Measurements from ENCODE around the gene FIBP.

FIBP gene

DNA sequence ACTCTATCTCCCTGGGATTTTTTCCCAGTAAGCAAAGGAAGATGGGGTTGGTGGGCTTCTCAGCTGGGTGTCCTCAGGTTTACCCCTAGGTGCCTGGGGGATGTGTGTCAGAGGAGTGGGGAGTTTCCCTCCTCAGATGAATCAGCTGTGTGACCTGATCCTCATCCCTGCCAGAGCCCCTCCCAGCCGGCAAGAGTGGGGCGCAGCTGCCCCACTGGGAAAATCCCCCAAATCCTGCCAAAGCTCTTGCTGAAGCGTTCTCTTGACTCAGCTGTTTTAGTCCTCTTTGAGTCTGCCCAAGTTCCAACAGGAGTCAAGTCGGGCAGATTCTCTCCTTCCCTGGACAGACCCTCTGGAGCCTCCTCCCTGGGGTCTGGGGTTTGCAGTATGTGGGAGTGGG lies 24.6 kb upstream of the FIBP start:
- no peak for DNase-seq

DNA sequence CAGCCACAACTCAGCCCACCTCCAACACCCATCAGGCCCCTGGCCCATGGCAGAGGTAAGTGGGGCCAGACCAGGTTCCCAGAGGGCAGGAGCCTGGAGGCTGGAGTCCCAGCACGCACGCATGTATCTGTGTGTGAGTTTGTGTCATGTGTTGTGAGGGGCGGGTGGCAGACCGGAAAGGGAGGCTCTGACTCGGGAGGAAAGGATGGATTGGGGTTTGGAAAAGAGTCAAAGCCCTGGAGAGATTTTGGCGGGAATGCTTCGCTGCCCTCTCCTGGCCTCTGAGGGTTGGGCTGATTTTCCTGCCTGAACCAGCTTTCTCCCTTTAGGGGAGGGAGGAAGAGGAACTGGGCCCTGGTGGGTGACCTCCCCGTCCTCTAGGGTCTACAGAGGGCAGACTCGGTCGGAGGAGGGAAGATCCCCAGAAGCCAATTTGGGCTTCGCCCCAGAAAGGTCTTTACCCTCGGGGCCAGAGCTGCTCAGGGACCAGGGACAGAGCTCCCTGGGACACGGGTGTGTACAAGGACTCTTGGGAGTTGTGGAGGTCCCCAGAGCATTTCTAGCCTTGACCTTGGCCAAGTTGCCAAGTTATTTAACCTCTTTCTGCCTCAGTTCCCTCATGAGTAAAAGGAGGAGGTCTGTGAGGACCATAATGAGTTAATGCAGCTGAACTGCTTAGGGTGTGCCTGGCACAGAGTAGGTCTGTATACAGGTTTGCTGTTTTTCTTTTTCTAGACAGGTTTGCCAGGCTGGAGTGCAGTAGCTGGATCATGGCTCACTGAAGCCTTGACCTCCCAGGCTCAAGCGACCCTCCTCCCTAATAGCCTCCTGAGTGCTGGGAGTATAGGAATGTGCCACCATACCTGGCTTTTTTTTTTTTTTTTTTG lies 23.7 kb upstream of the FIBP start:
- DNase-seq = no peak

DNA sequence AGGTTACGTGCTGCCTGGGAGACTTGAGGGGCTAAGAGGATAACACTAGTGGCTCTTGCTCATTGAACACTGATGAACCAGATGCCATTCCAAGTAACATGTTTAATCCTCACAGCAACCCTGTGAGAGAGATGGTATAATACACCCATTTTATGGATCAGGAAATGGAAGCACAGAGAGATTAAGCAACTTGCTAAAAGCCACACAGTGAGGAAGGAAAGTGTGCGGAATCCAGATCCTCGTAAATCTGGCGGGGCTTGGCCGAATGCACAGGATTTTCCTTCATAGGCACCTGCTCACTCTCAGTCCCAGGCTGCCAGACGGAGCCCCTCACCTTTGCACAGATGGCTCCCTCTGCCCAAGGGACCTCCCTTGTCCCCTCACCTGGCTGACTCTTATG lies 19.6 kb upstream of the FIBP start:
- no peak for DNase-seq

DNA sequence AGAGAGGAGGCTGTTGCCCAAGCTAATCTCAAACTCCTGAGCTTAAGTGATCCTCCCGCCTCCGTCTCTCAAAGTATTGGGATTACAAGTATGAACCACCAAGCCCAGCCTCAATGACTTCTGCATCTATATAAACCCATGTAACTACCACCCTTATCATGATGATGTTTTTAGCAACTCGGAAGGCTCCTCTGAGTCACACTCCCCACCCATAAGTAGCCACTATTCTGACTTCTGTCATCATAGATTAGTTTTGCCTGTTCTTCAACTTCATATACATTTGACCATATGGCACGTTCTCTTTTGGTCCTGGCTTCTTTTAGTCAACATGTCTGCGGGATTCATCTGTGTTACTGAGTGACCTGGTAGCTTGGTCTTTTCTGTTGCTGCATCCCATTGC lies 18.3 kb upstream of the FIBP start:
- no peak for DNase-seq

DNA sequence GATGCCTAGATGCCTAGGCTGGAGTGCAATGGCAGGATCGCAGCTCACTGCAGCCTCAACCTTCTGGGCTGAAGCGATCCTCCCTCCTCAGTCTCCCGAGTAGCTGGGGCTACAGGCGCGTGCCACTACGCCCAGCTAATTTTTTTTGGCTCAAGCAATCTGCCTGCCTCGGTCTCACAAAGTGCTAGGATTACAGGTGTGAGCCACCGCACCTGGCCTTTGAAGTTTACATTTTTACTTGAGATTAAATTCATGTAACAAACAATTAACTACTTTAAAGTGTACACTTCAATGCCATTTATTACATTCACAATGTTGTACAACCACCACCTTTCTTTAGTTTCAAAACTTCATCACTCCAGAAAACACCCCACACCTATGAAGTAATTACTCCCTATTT lies 15.4 kb upstream of the FIBP start:
- no peak for DNase-seq

DNA sequence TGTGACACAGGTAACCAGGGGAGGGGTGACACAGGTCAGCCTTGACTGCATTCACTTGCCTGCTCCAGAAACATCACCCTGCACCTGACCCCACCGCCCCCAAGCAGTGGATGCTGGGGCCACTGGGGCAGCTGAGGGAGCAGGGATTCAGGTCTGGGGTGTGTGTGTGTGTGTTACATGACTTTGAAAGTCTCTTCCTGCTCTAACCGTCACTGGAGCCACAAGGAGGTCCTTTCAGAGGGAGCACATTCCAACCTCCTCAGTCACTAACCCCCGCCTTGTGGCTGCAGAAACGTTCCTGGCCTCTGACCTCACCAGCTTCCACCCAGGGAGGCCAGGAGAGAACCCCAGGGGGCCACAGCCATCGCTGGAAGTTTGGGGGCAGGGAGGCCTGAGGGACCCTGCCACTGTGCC lies 14.8 kb upstream of the FIBP start:
- DNase-seq = no peak

DNA sequence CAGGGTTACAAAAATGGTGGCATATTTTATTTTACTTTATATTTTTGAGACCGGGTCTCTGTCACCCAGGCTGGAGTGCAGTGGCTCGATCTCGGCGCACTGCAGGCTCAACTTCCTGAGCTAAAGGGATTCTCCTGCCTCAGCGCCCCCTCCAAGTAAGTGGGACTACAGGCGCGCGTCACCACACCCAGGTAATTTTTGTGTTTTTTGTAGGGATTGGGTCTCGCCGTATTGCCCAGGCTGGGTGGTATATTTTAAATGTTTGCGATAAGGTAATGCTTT lies 12.6 kb upstream of the FIBP start:
- DNase-seq = no peak

DNA sequence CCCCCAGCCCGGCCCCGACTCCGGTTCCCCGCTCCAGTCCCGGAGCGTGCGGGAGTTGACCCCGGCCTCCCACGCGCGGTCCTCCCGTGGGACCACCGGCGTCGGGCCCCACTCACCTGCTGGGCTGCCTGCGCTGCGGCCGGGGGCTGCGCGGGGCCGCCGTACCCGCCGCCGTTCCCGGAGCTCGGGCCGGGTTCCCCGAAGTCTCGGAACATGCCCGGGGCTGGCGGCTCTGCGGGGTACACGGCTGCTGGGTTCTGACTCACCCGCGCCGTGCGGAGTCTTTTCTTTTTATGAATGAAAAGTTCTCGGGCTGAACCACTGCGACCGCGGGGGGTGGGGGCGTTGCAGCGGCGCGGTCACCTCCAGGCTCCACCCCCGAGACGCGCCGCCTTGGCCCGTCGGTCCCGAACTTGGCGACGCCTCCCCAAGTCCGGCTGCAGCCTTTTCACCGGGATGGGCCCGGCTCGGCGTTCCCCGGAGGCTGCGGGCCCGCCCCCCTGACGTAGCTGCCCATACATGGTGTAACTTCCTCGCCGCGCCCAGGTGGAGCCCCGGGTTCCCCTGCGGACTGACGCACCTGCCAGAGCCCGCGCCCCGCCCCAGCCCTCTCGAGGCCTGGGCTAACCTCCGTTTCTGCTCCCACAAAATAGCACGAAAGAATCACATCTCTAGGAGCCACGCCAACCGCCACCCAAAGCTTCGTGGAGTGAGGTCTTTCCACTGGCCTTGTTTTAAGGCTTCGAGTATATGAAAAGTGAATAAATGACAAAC lies 12.0 kb upstream of the FIBP start, which contains the start of gene FOSL1:
TSS of gene FOSL1 (minus strand) at position 264 of the 774 bp plus-strand sequence. CDS start at position 215, 49 bp downstream.
- peak; percentile 95 for DNase-seq

DNA sequence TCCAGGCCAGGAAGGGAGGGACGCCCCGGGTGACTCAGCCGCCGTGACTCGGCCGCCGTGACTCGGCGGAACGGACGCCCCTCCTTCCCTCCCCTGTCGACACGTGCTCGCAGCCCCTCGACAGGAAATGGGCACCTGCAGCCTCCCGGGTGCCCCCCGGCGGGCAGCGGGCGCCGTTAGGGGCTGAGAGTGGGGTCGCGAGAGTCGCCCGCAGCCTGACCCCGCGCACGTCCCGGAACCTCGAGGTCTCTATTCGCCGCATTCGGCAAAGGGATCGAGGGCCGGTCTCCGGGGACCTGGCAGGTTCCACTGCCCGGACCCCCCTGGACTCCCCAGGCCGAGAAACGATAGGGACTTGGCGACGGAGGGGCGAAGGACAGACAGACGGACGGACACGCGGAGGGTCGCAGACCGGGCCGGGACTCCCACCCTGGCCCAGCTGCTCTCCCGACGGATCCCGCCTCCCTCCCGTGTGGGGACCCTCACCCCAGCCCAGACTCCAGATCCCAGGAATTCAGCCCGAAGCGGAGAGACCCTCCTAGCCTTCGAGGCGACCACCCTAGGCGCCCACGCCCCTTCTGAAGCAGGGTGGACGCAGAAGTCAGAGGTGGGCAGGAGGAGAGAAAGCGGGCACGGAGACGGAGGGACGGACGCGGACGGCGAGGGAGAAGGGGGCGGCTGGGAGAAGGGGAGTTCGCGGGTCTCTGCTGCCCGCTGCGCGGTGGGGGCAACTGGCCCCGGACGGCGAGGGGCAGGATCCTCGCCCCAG lies 11.3 kb upstream of the FIBP start:
- peak; percentile 80 for DNase-seq

DNA sequence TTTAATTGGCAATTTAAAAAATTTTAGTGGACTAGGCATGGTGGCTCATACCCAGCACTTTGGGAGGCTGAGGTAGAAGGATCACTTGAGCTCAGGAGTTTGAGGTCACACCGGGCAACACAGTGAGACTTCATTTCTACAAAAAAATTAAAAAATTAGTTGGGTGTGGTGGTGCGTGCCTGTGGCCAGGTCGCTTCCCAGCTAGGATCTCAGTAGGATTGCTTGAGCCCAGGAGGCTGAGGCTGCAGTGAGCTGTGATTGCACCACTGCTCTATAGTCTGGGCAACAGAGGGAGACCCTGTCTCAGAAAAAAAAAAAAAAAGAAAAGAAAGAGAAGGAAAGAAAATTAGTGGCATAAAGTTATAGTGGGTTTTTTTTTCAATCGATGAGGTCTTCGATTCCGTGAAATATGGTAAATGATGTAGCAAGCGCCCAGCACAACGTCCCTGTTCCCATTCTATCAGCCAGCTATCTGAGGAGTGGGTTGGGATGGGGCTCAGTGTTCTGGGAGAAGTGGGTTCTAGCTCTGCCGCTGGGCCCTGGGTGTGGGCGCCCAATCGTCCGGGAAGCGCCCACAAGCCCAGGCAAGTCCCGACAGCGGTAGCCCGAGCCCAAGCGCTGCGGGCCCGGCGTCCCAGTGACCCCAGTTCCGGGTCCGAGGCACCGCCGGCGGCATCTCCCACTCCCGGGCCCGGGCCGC lies 10.5 kb upstream of the FIBP start:
- no peak for DNase-seq

DNA sequence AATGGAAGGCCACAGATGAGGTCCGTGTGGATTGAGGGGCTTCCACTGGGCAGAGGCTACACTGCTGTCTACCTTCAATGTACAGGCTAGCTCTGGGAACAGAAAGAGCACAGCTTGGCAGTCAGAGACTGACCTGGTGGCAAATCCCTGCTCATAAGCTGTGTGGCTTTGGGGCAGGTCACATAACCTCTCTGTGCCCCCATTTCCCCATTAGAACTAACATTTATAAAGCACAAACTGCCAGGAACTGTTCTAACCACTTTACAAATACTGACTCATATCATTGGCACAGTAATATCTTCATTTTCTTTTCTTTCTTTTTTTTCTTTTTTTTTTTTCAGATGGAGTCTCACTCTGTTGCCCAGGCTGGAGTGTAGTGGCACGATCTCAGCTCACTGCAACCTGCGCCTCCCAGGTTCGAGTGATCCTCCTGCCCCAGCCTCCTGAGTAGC lies 8.8 kb upstream of the FIBP start:
- no peak for DNase-seq

DNA sequence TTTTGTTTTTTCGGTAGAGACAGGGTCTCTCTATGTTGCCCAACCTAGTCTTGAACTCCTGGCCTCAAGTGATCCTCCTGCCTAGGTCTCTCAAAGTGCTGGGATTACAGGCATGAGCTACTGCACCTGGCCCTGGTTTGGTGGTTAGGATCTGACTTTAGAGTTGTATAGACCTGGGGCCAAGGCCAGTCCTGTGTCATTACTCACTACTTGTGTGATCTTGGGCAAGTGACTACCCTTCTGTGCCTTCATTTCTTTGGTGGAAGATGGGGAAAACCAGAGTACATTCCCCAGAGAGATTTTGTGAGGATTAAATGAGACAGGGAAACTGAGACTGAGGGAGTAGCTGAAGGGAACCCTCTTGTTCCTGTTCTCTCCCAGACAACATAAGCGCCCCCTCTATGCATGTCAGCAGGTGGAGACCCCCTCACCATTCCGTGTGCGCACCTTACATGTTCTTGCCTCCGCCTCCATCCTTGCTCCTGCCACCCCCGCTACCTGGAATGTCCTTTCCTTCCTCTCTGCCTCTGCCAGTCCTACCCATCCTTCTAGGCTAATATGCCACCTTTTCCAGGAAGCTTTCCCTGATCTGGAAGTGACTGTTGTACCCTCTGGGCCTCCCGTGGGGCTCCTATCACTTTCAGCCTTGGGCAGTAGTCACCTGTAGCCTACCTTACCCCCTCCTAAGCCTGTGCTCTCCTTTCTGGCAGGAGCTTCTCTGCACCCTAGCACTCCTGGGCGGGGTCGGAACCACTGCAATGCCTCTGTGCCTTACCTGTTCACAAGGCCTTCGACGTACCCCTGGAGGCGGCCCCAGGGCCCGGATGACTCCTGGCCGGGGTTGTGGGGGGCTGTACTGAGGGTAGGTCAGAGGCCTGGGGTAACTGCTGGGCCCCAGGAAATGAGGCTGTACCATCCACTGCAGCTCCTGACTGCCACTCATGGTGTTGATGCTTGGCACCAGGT lies 8.0 kb upstream of the FIBP start:
- DNase-seq = no peak

DNA sequence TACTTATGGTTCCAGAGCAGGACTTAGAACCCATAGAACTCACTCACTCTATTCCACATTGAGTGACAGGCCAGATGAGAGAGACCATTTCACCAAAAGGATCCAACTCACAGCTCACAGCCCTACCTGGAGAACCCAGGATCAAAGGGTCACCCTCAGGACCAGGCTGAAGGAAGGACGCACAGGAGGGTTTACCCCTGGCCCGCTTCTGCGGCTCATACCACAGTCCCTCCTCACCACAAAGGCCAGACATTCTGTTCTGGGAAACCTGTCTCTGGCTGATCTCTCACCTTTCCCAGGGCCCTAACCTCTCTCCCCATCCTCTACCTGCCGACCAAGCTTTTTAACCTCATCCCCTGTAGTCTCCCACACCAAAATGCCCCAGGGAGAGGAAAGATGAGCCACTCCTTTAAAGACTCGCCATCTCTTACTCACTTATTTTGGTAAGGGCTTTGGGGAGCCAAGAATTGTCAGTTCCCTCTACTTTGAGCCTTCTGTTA lies 7.3 kb upstream of the FIBP start:
- DNase-seq = no peak

DNA sequence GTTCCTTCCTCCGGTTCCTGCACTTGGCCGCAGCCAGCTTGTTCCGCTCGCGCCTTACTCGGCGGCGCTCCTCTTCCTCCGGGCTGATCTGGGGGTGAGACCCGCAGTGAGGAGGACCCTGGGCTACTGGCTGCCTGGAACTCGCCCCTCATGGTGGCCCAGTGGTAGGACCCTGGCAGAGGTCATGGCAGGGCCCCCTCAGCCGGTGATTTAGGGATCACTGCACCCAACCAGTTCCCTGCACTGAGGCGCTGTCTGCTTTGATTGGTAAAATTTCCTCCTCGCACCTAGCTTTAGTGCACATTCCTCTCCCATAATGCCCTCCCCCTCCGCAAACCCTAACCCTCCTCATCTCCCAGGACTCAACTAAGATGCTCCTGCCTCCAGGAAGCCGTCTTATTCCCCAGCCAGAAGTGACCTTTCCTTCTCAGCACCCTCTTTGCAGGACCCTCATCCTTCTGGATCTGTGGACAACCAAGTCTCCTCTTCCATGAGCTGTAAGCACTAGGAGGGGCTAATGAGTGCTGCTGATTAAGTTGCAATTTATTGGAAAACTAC lies 5.8 kb upstream of the FIBP start:
- DNase-seq = peak; percentile 34

DNA sequence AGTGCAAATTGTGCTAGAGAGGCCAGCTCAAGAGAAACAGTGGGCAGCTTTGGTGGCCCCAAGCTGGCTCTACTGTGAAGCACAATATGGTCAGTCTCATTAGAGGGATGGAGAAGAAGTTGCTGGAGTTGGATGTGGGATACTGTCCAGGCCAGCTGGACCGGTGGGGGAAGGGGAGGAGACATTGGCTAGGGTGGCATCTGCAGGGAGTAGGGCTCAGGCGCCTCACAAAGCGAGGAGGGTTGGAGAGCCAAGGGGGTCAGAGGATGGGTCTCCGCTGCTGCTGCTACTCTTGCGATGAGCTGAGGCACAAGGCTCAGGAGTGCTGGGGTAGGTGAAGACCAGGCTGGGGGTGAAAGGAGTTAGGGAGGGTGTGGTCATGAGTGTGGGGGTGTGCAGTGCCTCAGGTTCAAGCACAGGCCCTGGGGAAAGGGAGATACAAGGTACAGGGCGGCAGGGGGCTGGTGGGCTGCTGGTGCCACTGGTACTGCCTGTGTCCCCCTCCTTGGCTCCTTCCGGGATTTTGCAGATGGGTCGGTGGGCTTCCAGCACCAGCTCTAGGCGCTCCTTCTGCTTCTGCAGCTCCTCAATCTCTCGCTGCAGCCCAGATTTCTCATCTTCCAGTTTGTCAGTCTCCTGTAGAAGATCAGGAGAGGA lies 4.5 kb upstream of the FIBP start:
- DNase-seq = no peak

DNA sequence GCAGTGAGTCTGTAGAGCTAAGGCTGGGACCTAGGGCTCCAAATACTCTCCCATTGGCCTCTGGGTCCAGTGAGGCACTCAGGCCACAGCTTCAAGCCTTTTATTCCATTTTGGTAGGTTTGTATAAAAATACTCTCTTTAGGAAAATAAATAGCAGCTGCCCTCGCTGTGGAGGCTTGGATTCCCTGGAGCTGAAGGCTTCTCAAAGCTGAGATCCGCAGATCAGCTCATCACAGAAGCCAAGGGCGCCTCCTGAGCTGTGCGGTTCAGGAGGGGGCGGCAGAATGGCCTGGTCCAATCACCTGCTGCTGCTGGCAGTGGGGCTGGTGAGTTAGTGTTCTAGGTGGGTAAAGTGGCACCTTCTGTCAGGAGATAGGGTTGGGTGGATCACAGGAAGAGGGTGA lies 3.9 kb upstream of the FIBP start:
- DNase-seq = peak; percentile 35

DNA sequence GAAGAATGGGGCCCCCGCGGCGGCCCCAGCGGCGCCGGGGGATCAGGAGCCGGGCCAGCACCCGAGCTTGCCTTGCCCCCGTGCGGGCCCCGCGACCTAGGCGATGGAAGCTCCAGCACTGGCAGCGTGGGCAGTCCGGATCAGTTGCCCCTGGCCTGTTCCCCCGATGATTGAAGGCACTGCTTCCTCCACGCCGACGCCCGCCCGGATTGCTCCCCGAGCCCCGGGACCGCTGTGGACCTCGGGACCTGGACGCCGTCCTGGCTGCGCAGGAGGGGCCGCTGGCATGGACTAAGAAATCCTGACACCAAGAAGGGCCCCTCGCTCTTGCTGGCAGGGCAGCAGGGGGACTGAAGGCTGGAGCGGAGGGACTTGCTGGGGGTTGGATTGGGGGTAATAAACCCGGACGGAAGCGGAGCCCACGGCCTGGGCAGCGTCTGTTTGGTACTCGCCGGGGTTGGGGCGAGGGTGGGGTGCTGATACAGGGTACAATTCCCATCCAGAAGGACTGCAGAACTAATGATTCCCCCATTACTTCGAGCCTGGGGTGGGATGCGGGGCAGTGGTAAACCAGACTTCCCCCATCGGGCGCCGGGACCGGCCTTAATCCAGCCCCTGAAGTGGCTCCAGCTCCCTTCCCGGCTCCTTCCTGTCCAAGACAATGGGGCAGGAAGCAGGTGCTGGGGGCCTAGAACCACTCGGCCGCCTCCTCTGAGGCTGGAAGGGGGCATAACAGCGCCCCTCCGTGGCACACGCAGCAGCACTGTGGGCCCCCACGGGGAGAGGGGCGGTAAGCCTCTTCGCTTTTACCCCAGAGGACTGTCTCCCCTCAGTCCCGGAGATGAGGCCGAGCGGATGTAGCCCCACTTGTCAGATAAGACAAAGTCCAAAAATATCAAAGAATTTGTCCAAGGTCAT lies 3.2 kb upstream of the FIBP start:
- DNase-seq = peak; percentile 17

DNA sequence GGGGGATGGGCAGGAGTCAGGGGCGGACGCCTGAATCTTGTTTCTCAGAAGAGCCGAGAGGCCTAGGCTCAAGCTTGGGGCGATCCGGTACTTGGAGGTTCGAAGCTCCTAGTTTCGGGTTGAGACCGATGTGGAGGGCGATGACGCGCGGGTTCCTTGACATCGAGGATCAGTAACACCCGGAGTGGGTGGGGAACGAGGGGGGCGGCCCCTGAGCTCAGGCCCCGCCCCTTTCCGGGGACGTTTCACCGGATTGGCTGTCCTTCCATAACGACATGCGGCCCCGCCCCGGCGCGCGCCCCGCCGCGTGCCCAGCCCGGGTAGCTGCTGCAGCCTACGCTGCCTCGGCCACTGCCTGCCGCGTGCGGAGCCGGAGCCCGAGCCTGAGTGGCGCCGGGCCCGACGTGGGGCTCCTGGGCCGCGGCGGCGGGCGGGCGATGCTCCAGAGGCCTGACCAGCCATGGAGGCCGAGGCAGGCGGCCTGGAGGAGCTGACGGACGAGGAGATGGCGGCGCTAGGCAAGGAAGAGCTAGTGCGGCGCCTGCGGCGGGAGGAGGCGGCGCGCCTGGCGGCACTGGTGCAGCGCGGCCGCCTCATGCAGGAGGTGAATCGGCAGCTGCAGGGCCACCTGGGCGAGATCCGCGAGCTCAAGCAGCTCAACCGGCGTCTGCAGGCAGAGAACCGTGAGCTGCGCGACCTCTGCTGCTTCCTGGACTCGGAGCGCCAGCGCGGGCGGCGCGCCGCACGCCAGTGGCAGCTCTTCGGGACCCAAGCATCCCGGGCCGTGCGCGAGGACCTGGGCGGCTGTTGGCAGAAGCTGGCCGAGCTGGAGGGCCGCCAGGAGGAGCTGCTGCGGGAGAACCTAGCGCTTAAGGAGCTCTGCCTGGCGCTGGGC lies 2.3 kb upstream of the FIBP start, which contains the start of gene CCDC85B:
TSS of gene CCDC85B (plus strand) at position 350 of the 895 bp plus-strand sequence. CDS start at position 461, 111 bp downstream.
- peak; percentile 98 for DNase-seq

Measured in activated naive CD4-positive, alpha-beta T cell treated with Interleukin-2 at 50 U/mL for 16 hours (primary cell).